DMS79 (cell line): ENCODE measurements around the gene SUFU.
"Not testable (repeated sequence)": the region's sequence is repeated elsewhere in the genome, so short reads cannot be mapped to it uniquely, and the experiment has no call there.

Source experiments
- DNase-seq: peaks from one replicate; lab custom pipeline; 2025; lab: John Stamatoyannopoulos, UW

Gene SUFU

DNA sequence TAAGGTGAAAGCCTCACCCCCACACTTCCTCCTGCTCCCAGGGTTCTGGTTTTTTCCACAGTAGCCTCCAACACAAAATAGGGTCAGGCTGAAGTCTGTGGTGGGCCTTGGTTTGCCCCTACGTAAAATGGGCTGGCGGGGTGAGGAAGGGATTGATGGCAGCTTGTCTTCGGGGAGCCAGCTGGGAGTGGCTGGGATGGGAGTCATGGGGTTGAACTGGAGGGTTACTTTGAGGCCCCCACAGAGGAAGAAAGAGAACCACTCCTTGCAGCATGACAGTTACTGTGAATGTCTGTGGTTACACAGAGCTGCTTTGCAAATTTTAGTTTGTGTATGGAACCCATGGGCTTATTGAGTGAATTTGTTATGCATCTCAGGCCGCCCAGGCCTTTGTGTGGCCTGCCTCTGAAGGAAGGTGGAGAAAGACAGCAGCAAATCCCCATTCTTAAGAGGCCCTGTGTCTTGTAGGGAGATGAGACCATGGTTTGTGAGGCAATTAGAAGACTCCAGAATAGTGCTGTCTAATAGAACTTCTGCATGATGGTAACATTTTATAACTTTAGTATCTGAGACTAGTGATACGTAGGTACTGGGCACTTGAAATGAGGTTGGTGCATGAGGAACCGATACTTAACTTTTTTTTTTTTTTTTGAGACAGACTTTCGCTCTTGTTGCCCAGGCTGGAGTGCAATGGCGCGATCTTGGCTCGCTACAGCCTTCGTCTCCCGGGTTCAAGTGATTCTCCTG, 148.6 kb downstream of the SUFU start:
- no peak for DNase-seq

DNA sequence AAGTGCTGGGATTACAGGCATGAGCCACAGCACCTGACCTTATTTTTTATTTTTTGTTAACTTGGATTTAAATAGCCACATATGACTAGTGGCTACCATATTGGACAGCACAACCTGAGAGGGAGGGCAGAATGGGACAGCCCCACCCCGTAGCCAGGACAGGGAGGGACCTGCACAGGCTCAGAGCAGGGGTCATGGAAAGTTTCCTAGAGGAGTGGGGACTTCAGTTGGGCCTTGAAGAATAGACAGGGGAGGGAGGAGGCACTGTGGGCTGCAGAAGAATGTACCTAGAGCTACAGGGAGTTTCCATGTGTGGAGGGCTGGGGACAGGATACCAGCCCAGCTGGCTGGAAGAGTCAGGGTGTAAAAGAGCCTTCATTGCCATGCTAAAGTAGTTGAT, 149.3 kb downstream of the SUFU start:
- no peak for DNase-seq

DNA sequence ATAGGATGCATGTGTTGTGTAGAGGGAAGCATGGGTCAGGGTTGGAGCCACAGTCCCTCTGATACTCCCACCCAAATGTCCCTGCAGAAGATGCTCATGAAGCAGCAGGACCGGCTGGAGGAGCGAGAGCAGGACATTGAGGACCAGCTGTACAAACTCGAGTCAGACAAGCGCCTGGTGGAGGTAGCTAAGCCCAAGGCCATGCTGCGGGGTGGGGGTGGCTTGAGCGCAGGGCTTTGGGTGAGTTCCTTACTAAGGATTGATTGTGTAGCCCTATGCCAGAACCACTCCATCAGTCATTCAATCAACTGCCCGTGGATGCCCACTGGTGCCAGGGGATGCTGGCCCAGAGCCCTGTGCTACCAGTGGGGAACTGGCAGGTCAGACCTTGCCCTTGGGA, 150.8 kb downstream of the SUFU start:
- no peak for DNase-seq

DNA sequence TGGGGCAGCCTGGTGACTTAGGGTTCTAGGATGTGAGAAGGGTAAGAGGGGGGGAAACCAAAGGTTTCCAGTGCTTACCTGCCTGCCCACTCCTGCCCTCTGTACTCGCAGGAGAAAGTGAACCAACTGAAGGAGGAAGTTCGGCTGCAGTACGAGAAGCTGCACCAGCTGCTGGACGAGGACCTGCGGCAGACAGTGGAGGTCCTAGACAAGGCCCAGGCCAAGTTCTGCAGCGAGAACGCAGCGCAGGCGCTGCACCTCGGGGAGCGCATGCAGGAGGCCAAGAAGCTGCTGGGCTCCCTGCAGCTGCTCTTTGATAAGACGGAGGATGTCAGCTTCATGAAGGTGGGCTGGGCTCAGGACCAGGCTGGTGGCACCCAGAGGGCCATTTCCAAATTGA, 151.2 kb downstream of the SUFU start:
- DNase-seq = no peak

DNA sequence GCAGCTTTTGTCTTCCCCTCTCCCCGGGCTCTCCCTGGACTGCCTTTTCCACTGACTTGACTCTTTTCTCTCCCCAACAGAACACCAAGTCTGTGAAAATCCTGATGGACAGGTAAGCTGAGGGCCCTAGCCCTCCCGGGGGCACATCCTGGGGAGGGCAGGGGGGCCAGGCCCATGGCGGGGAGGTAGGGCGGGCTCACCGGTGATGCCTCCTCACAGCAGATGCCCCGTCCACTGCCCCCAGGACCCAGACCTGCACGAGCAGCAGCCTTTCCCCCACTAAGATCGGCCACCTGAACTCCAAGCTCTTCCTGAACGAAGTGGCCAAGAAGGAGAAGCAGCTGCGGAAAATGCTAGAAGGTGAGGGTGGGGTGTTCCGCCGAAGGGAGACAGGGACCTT, 152.3 kb downstream of the SUFU start:
- DNase-seq = no peak

DNA sequence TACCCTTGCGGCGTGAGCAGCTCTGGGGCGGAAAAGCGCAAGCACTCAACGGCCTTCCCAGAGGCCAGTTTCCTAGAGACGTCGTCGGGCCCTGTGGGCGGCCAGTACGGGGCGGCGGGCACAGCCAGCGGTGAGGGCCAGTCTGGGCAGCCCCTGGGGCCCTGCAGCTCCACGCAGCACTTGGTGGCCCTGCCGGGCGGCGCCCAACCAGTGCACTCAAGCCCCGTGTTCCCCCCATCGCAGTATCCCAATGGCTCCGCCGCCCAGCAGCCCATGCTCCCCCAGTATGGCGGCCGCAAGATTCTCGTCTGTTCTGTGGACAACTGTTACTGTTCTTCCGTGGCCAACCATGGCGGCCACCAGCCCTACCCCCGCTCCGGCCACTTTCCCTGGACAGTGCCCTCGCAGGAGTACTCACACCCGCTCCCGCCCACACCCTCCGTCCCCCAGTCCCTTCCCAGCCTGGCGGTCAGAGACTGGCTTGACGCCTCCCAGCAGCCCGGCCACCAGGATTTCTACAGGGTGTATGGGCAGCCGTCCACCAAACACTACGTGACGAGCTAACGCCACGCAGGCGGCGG, 153.1 kb downstream of the SUFU start:
- no peak for DNase-seq

DNA sequence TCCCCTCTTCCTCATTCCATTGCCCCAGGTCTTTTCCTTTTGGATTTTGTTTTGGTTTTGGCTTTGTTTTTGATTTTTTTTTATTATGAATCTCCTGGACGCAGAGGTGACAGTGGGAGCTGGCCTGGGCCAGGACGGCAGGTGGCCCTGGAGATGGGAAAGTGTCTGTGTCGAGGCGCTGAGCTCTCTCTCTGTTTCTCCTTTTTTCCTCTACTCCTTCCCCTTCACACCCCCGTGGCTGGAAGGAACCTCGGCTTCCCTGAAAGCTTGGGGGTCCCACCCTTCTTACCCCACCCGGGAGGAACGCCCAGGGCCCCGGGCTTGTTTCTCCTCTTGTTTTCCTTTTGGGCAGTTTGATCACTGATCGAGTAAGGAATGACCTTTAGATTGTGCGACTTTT, 153.7 kb downstream of the SUFU start:
- DNase-seq = no peak

DNA sequence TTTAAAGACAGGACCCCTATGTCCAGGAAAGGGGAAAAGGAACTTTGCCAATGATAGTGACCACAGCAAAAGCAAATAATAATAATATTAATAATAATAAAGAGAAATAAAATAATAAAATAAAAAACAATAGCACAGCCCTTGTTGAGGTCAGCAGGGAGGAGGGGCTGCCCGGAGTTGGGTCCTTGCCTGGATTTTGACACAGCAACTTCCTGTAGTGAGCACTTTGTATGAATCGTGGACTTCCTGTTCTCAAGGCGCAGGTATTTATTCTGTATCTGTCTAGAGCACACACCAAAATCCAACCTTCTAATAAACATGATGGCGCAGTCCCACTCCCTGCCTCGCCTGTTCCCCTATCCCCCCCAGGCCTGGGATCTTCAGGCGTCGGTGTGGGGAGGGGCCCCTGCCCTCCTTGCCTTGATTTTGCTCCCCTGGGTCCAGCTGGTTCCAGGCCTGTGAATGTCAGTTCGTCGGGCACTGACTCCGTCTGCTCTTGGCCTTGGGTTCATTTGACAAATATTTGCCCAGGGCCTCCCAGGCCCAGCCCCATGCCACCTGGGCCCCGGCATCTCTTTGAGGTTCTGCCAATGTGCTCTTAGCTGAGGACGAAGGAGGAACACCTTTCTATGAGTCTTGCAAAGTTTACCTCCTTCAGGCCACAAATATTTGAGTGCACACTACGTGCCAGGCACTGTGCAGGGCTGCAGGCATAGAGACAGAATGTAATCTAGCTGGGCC, 154.4 kb downstream of the SUFU start:
- DNase-seq = no peak

DNA sequence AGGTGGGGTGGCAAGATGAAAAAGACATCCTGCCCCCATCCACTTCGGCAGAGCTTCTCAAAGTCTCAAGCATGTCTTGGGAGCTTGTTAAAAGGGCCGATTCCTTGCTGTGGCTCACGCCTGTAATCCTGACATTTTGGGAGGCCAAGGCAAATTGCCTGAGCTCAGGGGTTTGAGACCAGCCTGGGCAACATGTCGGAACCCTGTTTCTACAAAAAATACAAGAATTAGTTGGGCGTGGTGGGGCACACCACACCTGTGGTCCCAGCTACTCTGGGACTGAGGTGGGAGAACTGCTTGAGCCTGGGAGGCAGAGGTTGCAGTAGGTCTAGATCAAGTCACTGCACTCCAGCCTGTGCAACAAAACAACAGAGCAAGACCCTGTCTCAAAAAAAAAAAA, 155.0 kb downstream of the SUFU start:
- no peak for DNase-seq

DNA sequence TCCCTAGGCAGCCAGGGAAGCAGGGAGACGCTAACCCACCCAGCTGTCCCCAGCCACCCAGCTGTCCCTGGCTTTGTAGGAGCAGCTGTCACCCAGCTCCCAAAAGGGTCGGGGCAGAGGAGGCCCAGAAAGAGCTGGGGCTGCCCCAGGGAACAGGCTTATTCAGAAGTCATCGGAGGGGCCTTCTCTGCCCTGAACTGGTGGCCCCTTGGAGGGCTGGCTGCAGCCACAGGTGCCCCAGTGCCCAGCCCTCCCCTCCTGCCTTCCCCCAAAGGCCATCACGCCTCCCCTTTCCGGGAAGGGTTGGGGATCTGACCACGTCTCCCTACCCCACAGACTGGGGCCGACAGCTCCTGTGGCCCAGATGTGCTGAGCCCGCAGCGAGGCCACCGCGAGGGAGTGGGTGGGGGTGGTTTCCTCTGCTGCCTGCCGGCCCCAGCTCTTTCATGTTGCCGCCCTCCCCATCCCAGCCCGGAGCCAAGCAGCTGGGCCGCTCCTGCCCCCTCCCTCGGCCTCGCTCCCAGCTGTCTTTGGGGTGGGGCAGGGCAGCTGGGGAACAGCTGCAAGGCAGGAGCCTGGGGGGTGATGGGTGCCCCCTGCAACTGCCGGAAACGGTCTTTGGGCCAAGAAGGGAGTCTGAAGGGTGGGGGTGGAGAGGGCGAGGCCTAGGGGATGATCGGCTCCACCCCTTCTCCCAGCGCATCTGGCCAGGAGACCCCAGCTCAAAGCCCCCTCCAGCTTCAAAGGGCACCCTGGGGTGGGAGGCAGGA, 157.3 kb downstream of the SUFU start:
- no peak for DNase-seq

DNA sequence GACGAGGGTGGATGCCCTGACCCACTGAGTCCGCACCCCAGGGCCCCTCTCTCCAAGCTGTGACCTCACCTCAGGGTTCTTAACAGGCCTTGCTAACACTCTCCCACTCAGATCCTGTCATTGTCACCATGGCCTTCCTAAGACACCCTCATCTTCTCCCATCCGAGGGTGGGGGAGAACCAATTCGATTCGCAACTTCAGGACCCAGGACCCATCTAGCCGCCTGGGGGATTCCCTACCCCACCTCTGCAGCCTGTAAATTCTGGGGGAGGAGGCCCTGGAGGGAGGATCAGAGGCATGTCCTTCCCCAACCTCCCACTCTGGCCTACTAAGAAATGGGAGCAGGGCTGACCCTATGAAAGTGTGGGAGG, 157.9 kb downstream of the SUFU start:
- DNase-seq = no peak

DNA sequence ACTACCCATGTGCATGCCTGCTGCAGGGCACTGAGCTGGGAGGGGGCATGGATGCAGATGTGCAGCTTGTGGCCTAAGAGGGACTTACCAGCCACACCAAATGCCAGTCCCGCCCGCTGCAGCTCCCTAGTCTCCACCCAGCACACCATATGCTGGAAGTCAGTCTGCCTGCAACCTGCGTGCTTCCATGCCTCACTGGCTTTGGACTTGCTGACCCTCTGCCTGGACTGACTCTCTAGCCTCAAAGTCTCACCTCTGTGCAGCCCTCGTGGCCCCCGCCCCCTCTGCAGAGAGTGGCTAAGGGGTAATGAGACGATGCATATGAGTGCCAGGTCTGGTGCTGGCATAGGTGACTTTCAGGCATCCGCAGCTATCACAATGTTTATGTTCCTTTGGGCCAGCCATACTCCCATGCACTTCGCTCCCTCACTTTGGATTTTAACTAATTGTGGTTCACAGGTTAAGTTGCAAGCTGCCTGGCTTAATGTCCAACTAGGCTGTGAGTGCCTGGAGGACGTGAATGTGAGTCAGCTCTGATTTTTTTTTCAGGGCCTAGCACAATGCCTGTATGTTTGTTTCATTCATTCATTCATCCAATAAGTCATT, 162.2 kb downstream of the SUFU start:
- no peak for DNase-seq

DNA sequence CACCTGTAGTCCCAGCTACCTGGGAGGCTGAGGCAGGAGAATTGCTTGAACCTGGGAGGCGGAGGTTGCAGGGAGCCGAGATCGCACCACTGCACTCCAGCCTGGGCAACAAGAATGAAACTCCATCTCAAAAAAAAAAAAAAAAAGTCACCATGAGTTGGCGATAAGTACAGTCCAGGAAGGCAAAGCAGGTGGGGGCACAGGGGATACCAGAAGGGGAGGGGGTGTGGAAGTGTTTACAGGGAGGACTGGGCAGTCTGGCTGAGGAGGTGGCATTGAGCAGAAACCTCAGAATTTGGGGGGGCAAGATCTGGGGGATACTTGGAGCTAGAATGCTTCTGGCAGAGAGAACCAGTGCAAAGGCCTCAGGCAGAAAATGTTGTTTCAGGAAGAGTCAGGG, 163.6 kb downstream of the SUFU start:
- not testable (repeated sequence) for DNase-seq

DNA sequence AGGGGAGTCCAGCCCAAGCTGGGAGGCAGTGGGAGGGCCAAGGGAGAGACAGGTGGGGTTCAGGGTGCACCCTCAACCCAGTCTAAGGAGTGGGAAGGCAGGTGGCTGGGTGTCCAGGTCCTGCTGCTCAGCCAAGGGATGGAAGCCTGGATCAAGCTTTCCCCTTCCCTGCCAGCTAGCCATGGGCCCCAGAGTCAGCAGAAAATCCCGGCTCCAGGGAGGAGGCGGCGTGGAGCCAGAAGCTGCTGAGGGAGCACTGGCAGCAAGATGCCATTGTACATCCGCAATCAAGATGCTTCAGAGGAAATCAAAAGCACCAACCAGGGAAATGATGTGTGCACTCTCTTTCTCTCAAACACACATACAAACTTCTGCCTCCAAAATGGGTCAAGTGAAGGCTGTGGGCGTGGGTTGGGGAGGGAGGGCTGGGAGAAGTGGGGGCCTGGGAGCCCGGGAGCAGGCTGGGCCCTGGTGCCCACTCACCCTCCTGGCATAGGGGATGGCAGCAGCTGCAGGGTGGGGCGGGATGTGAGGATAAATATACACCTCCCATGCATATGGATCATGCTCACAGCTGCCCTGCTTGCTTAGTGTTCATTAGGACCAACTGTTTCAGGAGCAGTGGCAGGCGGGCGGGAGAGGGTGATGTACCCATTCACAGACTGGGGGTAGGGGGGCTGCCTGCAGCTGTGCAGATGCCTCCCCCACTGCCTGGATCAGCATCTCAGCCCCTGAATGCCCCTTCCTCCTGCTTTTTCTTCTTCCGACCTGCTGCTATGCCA, 164.7 kb downstream of the SUFU start:
- no peak for DNase-seq

DNA sequence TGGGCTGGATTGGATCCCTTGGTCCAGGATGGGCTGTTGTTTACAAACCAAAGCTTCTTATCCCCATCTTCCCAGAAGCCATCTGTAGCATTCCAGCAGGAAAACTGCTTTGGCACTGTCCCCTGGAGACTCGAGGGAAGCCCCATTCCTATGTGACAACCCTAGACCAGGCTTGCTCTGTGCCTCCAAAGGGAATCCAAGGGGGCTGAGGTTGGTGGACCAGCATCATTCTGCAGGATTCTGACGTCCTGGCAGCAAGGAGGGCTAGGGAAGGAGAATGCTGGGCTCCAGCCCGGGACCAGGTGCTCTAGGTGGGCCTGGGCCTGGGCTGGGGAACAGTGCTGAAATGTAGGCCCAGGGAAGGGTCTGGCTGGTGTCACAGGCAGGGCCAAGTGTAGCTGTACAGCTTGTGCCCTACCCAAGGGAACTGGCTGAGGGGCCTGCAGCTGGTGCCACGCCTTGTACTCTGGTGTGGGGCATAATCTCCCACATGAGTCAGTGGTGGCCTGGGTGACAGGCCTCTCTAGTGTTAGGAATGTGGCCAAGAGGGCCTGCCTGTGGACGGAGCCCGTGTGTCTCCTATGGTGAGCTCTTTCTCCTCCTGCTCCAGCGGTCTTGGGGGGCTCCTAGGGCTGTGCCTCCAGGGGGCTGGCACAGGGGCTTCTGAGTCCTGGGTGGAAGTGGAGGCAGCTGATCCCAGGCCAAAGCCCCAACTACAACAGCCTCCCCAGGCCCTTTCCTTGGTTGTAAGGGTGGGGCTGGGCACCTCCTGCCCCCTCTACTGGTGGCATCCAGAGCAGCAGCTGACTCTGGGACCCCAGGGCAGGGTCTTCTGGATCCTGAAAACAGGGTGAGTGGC, 165.7 kb downstream of the SUFU start:
- DNase-seq = no peak

DNA sequence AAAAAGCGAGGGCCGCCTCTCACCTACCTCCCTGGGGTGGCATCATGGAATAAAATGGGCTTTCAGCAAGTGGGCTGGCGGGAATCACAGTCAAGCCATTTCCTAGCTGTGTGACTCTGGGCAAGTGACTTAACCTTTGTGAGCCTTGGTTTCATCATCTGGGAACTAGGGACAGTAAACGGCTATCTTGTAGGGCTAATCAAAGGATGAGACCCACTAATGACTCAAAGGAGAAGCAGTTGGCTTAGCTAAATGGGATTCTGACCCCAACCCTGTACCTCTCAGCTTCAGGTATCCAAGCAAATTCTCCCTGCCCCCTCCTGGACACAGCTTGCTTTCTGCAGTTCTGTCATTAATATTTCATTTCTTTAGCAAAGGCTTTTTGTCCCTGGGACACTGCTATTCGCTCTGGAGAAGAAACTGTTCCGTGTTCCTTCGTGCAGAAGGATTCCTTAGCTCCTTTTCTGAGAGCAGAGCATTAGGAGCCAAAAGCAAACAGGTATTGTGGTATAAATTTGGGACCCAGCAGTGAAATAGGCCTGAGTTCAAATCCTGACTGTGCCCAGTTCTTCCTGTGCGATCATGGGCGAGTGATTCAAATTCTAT, 166.4 kb downstream of the SUFU start:
- no peak for DNase-seq

DNA sequence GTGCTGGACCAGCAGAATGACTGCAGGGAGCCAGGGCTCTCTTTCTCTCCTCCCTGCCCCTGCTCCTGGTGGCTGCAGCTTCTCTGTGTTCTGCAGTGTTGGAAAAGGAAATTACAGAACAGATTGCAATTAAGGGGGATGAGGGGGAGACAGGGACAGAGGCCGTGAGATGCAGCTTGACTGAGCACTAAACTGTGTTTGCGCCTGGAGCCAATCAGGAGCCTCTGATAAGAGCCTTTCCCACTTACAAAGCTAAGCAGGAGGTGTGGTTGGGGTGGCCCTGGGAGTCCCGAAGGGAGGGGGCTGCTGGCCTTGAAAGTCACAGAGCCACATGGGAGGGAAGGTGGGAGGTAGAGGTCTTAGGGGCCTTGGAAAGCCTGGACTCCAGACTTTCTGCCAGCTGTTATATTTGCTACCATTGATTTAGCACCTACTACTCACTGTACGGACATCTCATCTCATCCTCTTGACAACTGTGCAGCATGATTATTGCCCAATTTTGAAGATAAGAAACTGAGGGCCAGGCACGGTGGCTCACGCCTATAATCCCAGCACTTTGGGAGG, 167.2 kb downstream of the SUFU start:
- DNase-seq = no peak

DNA sequence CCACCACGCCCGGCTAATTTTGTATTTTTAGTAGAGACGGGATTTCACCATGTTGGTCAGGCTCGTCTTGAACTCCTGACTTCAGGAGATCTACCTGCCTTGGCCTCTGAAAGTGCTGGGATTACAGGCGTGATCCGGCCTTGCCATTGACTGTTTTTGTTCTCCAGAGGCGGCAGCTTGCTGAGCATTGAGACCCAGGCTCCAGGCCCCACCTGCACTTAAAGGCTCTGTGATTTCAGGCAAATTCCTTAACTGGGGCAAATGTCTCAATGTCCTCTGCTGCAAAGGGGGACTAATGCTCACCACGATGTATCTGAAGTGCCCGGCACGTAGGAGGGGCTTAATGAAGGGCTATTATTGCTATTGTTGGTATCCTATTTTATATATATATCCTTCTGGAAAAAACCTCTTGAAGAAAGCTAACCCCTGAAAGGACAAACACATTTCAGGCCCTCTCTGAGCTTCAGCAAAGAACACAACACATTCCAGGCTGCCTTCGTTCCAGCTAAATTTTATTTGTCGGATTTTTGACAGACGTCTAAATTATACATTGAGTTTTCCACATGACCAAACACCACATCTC, 169.6 kb downstream of the SUFU start:
- DNase-seq = no peak

DNA sequence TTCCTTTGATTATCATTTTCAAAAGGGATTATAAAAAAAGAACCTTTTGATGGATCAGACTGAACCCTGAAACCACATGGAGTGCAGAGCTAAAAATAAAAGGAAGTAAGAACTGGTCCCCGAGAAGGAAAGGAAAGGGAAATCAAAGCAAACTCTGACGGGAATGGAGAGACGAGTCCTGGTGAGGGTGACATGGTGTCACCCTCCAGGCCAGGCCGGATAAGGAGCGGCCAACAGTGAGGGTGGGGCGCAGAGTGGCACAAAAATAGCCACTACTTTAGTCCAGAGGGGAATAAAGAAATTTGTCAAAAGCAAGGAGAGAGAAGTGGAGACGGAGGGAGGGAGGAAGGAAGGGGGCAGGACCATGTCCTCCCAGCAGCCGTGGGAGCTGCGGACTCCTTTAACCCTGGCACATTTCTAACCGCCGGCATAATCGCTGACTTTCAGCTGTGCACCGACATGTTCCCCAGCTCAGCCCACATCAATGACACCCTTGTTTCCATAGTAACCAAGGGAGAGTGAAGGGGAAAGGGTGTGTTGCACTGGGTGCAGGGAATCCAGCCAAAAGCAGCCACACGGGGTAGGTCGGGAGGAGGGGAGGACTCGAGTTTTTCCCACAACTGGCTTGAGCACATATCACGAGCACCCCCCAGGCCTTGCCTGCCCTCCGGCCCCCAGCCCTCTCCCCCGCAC, 170.2 kb downstream of the SUFU start:
- DNase-seq = no peak
